Chondrocyte (in vitro differentiated cells): ENCODE measurements around the gene CCND2. TPM values are rescaled to one million over a fixed set of nuclear protein-coding genes. Genes with fewer than 3 reads are reported as not detected.
A peak's percentile ranks its signal among the peaks of the same experiment; 100 is the strongest.

Experiments used
- DNase-seq: peaks from one replicate; pipeline ENCODE4 v3.0.0; 2021; ENCODE audit warnings: mixed read lengths, low spot score
- H3K27ac Mint-ChIP-seq: one replicate; pipeline ENCODE4 v1.8.0; 2021; ENCODE audit warnings: mild to moderate bottlenecking, moderate library complexity, mixed read lengths; ENCODE audit not compliant: unreplicated experiment
- H3K27me3 Mint-ChIP-seq: 2 replicates; pipeline ENCODE4 v1.8.0; 2021; ENCODE audit warnings: low read depth, mixed read lengths
- H3K36me3 Mint-ChIP-seq: 2 replicates; pipeline ENCODE4 v1.8.0; 2021; ENCODE audit warnings: low read depth, mixed read lengths
- H3K4me1 Mint-ChIP-seq: 2 replicates; pipeline ENCODE4 v1.8.0; 2021; ENCODE audit warnings: low read depth, mild to moderate bottlenecking, mixed read lengths
- H3K4me3 Mint-ChIP-seq: one replicate; pipeline ENCODE4 v1.8.0; 2021; ENCODE audit warnings: mild to moderate bottlenecking, moderate library complexity, mixed read lengths; ENCODE audit not compliant: unreplicated experiment
- H3K9me3 Mint-ChIP-seq: 2 replicates; pipeline ENCODE4 v1.8.0; 2021; ENCODE audit warnings: low read depth, mixed read lengths
- CTCF ChIP-seq: fragments of 200-600 bp; sonication (generic); IDR thresholded peaks from 2 replicates; pipeline ENCODE4 v1.5.0; 2021; ENCODE audit warnings: antibody characterized with exemption, mild to moderate bottlenecking, moderate library complexity
- total RNA-seq: library from RNA; stranded (reverse); gene quantifications from 3 replicates; pipeline ENCODE4 v1.2.1, GENCODE V29; 2021

CCND2 gene
- total RNA-seq, 1 donor from 2014 or later = 128 TPM

GRCh38 chr12:4270016-4270830 is 3.3 kb upstream of the CCND2 start:
- Mint-ChIP-seq H3K4me1 (peaks cover 31% of the 10 kb centered on the region), H3K27me3 (peaks cover 54% of the 10 kb centered on the region), H3K36me3 (peaks cover 2% of the 10 kb centered on the region), H3K27ac (no peak overlapping the region), H3K4me3 (peak overlapping the region; percentile 62), H3K9me3 (no peaks in the 10 kb centered on the region)
- TF ChIP-seq CTCF = no peak
- no peak for DNase-seq

- H3K27ac Mint-ChIP-seq = no peak overlapping the region
- H3K4me3 Mint-ChIP-seq = peak overlapping the region; percentile 52
- peaks cover 2% of the 10 kb centered on the region for H3K36me3 Mint-ChIP-seq
- H3K9me3 Mint-ChIP-seq = no peaks in the 10 kb centered on the region
- peaks cover 36% of the 10 kb centered on the region for H3K4me1 Mint-ChIP-seq
- no peak for TF ChIP-seq CTCF
- no peak for DNase-seq
- H3K27me3 Mint-ChIP-seq = peaks cover 51% of the 10 kb centered on the region
These were observed 2.5 kb upstream of the CCND2 start for GRCh38 chr12:4270831-4271716.

GRCh38 chr12:4271717-4272423 is 1.7 kb upstream of the CCND2 start:
- peaks cover 42% of the 10 kb centered on the region for H3K4me1 Mint-ChIP-seq
- peaks cover 46% of the 10 kb centered on the region for H3K27me3 Mint-ChIP-seq
- TF ChIP-seq CTCF = no peak
- H3K36me3 Mint-ChIP-seq = peaks cover 4% of the 10 kb centered on the region
- peak overlapping the region; percentile 54 for H3K4me3 Mint-ChIP-seq
- DNase-seq = no peak
- H3K9me3 Mint-ChIP-seq = no peaks in the 10 kb centered on the region
- H3K27ac Mint-ChIP-seq = no peak overlapping the region

- H3K27me3 Mint-ChIP-seq = peaks cover 43% of the 10 kb centered on the region
- peaks cover 7% of the 10 kb centered on the region for H3K36me3 Mint-ChIP-seq
- no peak for DNase-seq
- no peak overlapping the region for H3K27ac Mint-ChIP-seq
- peak overlapping the region; percentile 89 for H3K4me3 Mint-ChIP-seq
- H3K9me3 Mint-ChIP-seq = no peaks in the 10 kb centered on the region
- H3K4me1 Mint-ChIP-seq = peaks cover 47% of the 10 kb centered on the region
- no peak for TF ChIP-seq CTCF
These were observed 914 bp upstream of the CCND2 start for GRCh38 chr12:4272424-4273272.
